Dermis blood vessel endothelial cell (primary cell): ENCODE measurements around the gene PYHIN1. TPM values are rescaled to one million over a fixed set of nuclear protein-coding genes. Genes with fewer than 3 reads are reported as not detected.

Experiments
- DNase-seq: peaks from one replicate; pipeline ENCODE4 v3.0.0; 2010
- total RNA-seq: library from RNA; depleted of rRNA; stranded (reverse); fragments of >200 nt; gene quantifications from 2 replicates; pipeline ENCODE4 v1.2.3, GENCODE V29; 2014

PYHIN1 gene
- total RNA-seq: not detected in 2 replicates

GRCh38 chr1:158931055-158931737 is at the start of gene PYHIN1:
Gene PYHIN1 (plus strand): TSS chr1:158931552. CDS start chr1:158936911, 5,359 bp downstream.
- no peak for DNase-seq

GRCh38 chr1:158893654-158894053 is 37.7 kb upstream of the PYHIN1 start:
- DNase-seq: no peak

DNA sequence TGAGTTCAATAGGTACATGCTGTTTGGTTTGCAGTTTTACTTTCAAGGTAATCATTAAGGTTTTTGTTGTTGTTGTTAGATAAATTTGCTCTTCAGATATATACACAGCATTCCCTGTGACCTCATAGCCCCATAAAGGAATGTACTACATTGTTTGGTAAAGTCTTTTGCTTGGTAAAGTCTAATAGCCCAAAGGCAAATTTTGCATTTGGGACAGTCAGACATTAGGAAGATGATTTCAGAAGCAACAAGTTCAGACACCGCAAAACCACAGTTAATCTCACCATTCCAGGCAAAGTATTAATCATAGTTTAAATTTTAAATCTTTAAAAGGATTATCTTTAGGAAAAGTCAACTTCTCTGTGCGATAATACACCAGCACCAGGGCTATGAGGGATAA is 32.6 kb upstream of the PYHIN1 start:
- no peak for DNase-seq

DNA sequence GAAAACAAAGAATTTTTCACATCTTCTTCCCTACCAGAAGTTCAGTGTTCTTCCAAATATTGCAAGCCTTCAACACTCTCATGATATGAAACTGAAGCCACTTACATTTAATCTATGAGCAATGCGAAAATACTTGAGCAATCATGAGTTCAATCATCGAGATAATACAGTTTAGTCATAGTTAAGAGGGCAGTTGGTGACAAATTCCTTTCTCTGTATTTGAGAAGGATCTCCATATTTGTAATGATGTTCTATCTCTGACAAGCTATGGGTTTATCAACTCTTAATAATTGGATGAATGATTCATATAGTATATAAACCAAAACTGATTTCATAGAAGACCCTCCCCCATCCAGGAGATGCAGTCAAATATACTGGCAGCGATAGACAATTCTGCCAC is 29.7 kb upstream of the PYHIN1 start:
- no peak for DNase-seq

DNA sequence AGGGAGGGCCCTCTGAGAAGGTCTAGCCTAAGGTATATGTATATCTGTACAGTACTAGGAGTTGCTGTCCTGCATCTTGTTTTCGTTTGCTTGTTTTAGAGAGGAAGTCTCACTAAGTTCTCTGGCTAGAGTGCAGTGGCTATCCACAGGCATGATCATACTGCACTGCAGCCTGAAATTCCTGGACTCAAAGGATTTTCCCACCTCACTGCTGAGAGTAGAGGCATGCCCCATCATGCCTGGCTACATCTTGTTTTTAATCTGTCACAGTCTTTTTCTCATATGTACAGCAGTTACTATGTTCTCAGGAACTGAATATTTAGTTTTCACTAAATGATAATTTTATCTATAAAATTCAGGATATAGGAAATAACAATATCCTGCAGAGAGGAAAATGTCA is 15.3 kb upstream of the PYHIN1 start:
- DNase-seq: no peak

GRCh38 chr1:158924677-158925076 is 6.7 kb upstream of the PYHIN1 start:
- no peak for DNase-seq

DNA sequence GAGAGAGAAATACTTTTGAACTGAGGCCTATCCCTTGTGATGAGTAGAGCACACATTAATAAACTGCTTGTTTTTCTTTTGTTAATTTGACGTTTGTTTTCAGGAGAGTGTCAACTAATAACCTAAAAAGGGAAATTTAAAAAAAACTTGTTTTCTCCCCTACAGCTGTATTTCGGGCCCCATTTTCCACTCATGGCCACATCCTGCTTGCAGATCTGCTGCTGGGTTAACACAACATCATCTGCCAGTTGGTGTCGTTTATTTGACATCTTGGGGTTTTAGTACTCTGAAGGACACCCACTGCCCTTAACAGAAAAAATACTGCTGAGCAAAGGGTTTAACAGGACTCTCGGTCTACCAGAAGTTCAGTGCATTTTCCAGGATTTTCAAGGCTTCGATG is 848 bp upstream of the PYHIN1 start:
- no peak for DNase-seq

GRCh38 chr1:158932171-158932570 is 819 bp downstream of the PYHIN1 start:
- no peak for DNase-seq

DNA sequence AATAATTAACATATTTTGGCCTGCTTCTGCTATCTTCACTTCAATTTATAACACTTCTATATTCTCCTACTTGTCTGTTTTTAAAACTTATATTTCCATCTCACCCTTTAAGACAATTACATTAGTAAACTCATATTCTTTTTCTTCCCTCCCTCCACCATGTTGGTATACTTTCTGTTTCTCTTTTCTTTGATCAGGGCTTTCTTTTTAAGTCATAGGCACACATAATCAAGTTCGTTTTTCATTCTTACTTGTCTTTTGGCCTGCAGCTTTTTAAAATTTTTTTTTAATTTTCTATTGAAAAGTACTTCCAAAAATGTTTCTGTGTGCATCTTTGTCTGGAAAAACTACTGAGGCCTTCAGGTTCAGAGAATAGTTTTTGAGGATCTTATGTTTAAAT is 2.3 kb downstream of the PYHIN1 start:
- no peak for DNase-seq

GRCh38 chr1:158939180-158939579 is 7.8 kb downstream of the PYHIN1 start:
- no peak for DNase-seq

- DNase-seq: no peak
Observed at GRCh38 chr1:158941317-158941716, 10.0 kb downstream of the PYHIN1 start.

- no peak for DNase-seq
Observed at GRCh38 chr1:158942490-158942889, 11.1 kb downstream of the PYHIN1 start.

GRCh38 chr1:158943059-158943458 is 11.7 kb downstream of the PYHIN1 start:
- DNase-seq: no peak

- no peak for DNase-seq
Observed at GRCh38 chr1:158945061-158945460, 13.7 kb downstream of the PYHIN1 start.

DNA sequence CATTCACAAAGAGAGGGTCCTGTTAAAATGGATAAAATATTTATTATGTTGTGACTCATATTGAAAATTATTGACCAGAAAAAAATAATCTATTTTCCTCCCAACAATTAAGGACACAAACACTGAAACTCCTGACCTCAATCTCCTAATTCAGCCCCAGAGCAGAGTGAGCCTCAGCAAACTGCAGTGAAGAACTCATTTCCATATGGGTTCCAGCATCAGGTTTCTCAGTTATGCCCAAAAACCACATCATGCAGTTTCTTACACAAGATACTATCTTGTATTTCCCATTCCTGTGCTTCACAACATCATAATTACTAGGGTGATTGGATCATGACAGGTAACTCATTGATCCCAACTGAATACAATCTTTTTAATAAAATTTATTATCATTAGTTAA is 15.4 kb downstream of the PYHIN1 start:
- DNase-seq: no peak

DNA sequence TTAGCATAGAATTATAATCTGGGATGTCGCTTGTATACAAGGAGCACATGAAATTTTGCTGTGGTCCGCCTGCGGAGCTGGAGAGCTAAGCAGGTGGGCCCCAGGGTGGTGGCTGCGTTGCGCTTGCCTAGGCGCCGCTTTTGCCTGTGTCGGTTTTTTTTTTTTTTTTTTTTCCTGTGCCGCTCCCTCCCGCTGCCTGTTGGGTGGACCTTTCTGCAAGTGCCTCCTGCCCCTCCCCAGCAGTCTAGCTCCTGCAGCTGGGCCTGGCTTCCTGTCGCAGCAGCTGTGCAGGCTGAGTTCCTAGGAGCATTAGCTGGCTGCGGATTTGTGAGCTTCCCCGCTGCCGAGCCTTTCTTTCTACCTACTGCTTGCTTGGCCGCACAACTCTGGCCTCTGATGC is 20.6 kb downstream of the PYHIN1 start:
- no peak for DNase-seq

GRCh38 chr1:158952416-158952815 is 21.1 kb downstream of the PYHIN1 start:
- DNase-seq: no peak

GRCh38 chr1:158961178-158961577 is 29.8 kb downstream of the PYHIN1 start:
- no peak for DNase-seq

GRCh38 chr1:158962983-158963382 is 31.6 kb downstream of the PYHIN1 start:
- DNase-seq: no peak

DNA sequence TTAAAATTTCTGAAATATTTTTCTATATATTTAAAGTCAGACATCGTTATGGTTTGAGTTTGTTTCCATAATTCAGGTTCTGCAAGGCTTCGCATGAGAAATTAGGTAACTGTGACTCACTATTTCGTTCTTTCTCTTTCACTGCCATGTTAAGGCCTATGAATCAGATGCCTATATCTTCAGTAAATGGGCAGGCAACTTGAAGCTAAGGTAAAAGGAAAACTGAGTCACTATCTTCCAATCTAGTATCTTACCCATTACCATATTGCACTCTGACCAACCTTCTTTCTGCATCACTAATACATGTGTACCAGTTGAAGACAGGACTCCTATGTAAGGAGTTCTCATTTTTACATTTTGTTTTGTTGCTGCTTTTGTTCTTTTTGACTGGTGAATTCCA is 37.8 kb downstream of the PYHIN1 start:
- no peak for DNase-seq

DNA sequence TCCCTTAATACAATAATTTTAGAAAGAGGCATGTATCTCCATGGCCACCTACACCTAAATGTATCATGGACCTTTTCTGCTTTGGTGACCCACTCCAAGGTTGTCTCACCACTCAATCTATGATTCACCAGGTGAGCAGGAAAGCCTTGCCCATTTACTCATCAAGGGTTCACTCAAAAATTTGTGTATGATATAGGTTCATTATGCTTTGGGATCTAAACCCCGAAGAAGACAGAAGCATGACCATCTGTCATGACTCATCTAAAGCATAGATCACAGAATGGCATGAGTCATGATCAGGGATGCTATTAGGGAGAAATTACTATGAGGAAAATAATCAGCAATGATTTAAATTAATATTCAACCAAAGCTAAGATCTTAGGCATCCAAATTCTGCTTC is 38.5 kb downstream of the PYHIN1 start:
- no peak for DNase-seq

DNA sequence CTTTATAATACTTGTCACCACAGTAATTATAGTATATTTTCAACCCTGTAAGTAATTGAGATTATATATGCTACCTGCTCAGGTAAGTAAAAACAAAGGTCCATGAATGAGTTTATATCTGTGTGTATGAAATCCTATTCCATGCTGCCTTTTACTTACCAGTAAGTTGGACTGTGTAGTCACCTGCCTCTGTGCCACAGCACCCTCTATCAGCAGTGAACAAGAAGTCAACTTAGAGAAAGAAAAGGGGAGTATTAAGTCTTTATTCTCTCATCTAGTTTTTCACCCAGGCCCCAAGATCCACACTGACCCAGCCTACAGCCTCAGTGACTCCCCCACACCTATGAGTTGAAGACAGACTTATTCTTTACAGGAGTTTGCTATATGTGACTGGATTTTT is 41.5 kb downstream of the PYHIN1 start:
- DNase-seq: peak; percentile 4

- no peak for DNase-seq
Observed at GRCh38 chr1:158976219-158976618, 44.9 kb downstream of the PYHIN1 start.

GRCh38 chr1:158978730-158979129 is 47.4 kb downstream of the PYHIN1 start:
- DNase-seq: no peak

- DNase-seq: no peak
Observed at GRCh38 chr1:158979229-158979628, 47.9 kb downstream of the PYHIN1 start.
